SU-DHL-6 (cell line): ENCODE results near the gene DUSP14.

Experiments used
- CTCF ChIP-seq: fragments of 200-600 bp; sonication (generic); IDR thresholded peaks from one replicate; pipeline ENCODE4 v1.5.1; 2017; ENCODE audit warnings: antibody characterized with exemption, mild to moderate bottlenecking, low read length, moderate library complexity; ENCODE audit not compliant: insufficient read depth, poor library complexity, severe bottlenecking
- EZH2phosphoT487 ChIP-seq: fragments of 200-600 bp; sonication (generic), shearing (Covaris generic); conservative IDR thresholded peaks from 2 replicates; pipeline ENCODE4 v1.6.1; 2018; ENCODE audit warnings: mild to moderate bottlenecking, antibody characterized with exemption, low read length, moderate library complexity, mixed read lengths

GRCh38 chr17:37543637-37544052, 54.0 kb downstream of the DUSP14 start:
- no peak for TF ChIP-seq CTCF
- no peak for TF ChIP-seq EZH2phosphoT487
